ENCODE results near the gene SH3RF1. TPM values are rescaled to one million over a fixed set of nuclear protein-coding genes. Genes with fewer than 3 reads are reported as not detected.

SH3RF1 gene
- total RNA-seq, 1 experiment from 2014 or later: 4.6 TPM

GRCh38 chr4:169234137-169234855, 36.5 kb downstream of the SH3RF1 start:
- H3K36me3 ChIP-seq (replicated peaks; ENCODE audit: control insufficient read depth, insufficient read depth, low read length): no peaks in the 10 kb centered on the region
- no peak overlapping the region for H3K4me3 ChIP-seq (ENCODE audit: insufficient read depth, low read depth, low read length)
- no peak for DNase-seq
- H3K27me3 ChIP-seq (ENCODE audit: control insufficient read depth, insufficient read depth, low read length): no peaks in the 10 kb centered on the region

- H3K27me3 ChIP-seq (ENCODE audit: control insufficient read depth, insufficient read depth, low read length): no peaks in the 10 kb centered on the region
- no peak for DNase-seq
- H3K4me3 ChIP-seq (ENCODE audit: insufficient read depth, low read depth, low read length): no peak overlapping the region
- H3K36me3 ChIP-seq (replicated peaks; ENCODE audit: control insufficient read depth, insufficient read depth, low read length): no peaks in the 10 kb centered on the region
Measured at GRCh38 chr4:169233691-169234090, 37.1 kb downstream of the SH3RF1 start.

DNA sequence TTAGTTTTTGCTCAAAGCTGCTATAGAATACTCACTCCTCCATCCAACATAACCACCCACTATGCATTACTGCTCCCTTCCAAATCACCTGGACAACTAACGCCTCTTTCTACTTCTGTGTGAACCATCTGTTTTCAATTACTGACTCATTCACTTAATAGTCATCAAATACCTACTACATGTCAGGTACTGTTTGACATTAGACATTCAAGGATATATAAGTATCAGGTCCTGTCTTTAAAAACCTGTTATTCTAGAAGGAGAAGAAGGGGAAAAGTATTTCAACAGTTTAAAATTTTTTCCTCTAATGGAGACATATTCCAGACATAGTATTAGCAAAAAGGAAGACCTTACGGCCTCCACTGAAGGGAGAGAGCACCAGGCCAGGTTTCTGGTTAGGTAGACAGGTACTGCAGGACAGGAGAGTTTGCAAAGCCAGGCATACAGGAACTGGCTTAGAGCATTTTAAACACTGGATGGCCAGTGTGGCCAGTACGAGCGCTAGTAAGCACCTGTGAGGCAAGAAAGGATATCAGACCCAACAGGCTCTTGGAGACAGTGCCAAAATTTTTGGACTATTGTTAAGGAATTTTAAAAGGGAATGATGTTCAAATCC, 39.0 kb downstream of the SH3RF1 start:
- DNase-seq: no peak
- no peaks in the 10 kb centered on the region for H3K27me3 ChIP-seq (ENCODE audit: control insufficient read depth, insufficient read depth, low read length)
- H3K36me3 ChIP-seq (replicated peaks; ENCODE audit: control insufficient read depth, insufficient read depth, low read length): no peaks in the 10 kb centered on the region
- H3K4me3 ChIP-seq (ENCODE audit: insufficient read depth, low read depth, low read length): no peak overlapping the region

DNA sequence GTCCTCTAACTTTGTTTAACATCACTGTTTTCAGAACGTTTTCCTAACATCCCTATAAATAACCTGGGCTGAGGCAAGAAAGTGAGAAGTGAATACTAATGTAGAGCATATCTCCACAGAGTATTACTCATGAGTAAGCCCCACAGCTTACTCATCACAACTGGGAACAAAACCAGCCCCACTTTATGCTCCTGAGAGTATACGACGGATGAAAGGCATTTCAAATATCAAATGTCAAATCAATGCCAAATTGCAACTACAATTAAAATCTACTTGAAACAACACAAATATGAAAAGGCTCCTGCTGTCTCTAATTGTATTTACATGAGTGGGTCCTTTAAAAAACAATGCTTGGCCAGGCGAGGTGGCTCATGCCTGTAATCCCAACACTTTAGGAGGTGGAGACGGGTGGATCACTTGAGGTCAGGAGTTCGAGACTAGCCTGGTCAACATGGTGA, 41.2 kb downstream of the SH3RF1 start:
- no peaks in the 10 kb centered on the region for H3K27me3 ChIP-seq (ENCODE audit: control insufficient read depth, insufficient read depth, low read length)
- no peak overlapping the region for H3K4me3 ChIP-seq (ENCODE audit: insufficient read depth, low read depth, low read length)
- H3K36me3 ChIP-seq (replicated peaks; ENCODE audit: control insufficient read depth, insufficient read depth, low read length): no peaks in the 10 kb centered on the region
- DNase-seq: no peak

- Histone ChIP-seq H3K36me3 (replicated peaks; ENCODE audit: control insufficient read depth, insufficient read depth, low read length) (no peaks in the 10 kb centered on the region), H3K27me3 (ENCODE audit: control insufficient read depth, insufficient read depth, low read length) (no peaks in the 10 kb centered on the region), H3K4me3 (ENCODE audit: insufficient read depth, low read depth, low read length) (no peak overlapping the region)
- DNase-seq: no peak
Measured at GRCh38 chr4:169228076-169228475, 42.7 kb downstream of the SH3RF1 start.

- H3K36me3 ChIP-seq (replicated peaks; ENCODE audit: control insufficient read depth, insufficient read depth, low read length): no peaks in the 10 kb centered on the region
- no peak for DNase-seq
- H3K27me3 ChIP-seq (ENCODE audit: control insufficient read depth, insufficient read depth, low read length): no peaks in the 10 kb centered on the region
- no peak overlapping the region for H3K4me3 ChIP-seq (ENCODE audit: insufficient read depth, low read depth, low read length)
Measured at GRCh38 chr4:169226565-169226964, 44.2 kb downstream of the SH3RF1 start.

- Histone ChIP-seq H3K36me3 (replicated peaks; ENCODE audit: control insufficient read depth, insufficient read depth, low read length) (no peaks in the 10 kb centered on the region), H3K4me3 (ENCODE audit: insufficient read depth, low read depth, low read length) (no peak overlapping the region), H3K27me3 (ENCODE audit: control insufficient read depth, insufficient read depth, low read length) (no peaks in the 10 kb centered on the region)
- no peak for DNase-seq
Measured at GRCh38 chr4:169225812-169226211, 44.9 kb downstream of the SH3RF1 start.

DNA sequence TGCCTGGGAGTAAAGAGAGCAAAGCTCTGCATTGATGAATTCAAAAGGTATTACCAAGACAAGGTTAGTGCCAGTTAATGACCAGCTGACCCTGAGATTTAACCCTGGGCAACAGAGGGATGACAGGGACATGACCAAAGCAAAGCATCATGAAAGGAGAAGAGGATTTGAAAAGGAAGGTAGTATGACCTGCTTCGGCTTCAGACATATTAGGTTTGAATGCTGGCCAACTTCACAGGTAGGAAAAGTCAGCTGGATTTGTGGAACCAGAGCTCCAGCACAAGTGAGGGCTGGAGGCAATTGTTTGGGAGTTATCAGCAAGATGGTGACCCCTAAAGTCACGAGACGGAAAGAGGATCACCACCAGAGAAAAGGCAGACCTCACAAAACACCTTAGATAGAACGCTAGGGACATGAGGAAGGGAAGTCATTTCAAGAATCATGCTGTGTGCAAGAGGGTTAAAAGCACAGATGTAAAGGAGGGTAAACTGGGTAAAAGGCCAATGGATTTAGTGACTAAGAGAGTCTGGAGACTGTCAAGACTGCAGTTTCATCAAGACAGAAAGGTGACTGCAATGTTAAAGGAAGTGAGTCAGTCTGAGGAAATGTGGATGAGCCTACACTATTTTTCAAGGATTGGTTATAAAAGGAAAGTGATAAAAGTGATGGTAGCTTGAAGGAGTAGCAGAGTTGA, 45.6 kb downstream of the SH3RF1 start:
- H3K36me3 ChIP-seq (replicated peaks; ENCODE audit: control insufficient read depth, insufficient read depth, low read length): no peaks in the 10 kb centered on the region
- no peak overlapping the region for H3K4me3 ChIP-seq (ENCODE audit: insufficient read depth, low read depth, low read length)
- no peak for DNase-seq
- no peaks in the 10 kb centered on the region for H3K27me3 ChIP-seq (ENCODE audit: control insufficient read depth, insufficient read depth, low read length)

DNA sequence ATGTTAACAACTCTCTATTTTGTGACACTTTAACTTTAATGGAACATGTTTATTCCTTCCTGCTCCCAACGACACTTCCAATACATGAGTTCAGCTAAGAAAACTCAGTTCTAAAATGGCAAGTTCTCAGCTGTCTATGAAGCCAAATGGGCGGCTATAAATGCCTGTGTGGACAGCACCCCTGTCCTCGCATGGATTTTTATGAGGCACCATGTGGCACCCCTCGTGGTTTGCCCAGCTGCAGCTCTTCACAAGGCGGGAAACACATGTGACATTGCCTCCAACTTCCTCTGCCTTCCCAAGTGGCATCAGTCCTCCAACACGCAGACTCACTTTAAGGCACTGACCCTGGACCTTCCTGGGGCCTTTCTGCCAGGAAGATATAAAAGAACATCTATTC, 48.0 kb downstream of the SH3RF1 start:
- no peaks in the 10 kb centered on the region for H3K27me3 ChIP-seq (ENCODE audit: control insufficient read depth, insufficient read depth, low read length)
- H3K4me3 ChIP-seq (ENCODE audit: insufficient read depth, low read depth, low read length): no peak overlapping the region
- H3K36me3 ChIP-seq (replicated peaks; ENCODE audit: control insufficient read depth, insufficient read depth, low read length): no peaks in the 10 kb centered on the region
- DNase-seq: no peak

DNA sequence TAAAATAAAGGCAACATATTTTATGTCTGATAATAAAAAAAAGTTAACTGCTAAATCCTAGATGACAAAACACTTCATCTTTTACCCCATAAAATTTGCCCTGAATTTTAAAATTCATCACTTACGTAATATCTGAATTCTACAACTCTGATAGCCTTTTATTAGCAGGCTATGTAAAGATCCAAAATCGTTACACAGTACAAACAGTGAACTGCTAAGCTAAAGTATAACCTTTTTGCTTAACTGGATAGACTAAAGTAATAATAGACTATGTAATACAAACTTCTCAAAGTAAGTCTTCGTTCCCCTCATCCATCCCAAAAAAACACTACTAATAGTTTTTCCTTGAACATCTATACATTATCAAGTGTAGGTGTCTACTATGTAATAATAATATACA, 49.1 kb downstream of the SH3RF1 start:
- H3K36me3 ChIP-seq (replicated peaks; ENCODE audit: control insufficient read depth, insufficient read depth, low read length): no peaks in the 10 kb centered on the region

GRCh38 chr4:169220854-169221411, 49.8 kb downstream of the SH3RF1 start:
- DNase-seq: no peak
- Histone ChIP-seq H3K27me3 (ENCODE audit: control insufficient read depth, insufficient read depth, low read length) (no peaks in the 10 kb centered on the region), H3K36me3 (replicated peaks; ENCODE audit: control insufficient read depth, insufficient read depth, low read length) (no peaks in the 10 kb centered on the region), H3K4me3 (ENCODE audit: insufficient read depth, low read depth, low read length) (no peak overlapping the region)

More for the DNA sequence above, 49.1 kb downstream of the SH3RF1 start:
- DNase-seq: no peak
- no peaks in the 10 kb centered on the region for H3K27me3 ChIP-seq (ENCODE audit: control insufficient read depth, insufficient read depth, low read length)
- H3K4me3 ChIP-seq (ENCODE audit: insufficient read depth, low read depth, low read length): no peak overlapping the region

DNA sequence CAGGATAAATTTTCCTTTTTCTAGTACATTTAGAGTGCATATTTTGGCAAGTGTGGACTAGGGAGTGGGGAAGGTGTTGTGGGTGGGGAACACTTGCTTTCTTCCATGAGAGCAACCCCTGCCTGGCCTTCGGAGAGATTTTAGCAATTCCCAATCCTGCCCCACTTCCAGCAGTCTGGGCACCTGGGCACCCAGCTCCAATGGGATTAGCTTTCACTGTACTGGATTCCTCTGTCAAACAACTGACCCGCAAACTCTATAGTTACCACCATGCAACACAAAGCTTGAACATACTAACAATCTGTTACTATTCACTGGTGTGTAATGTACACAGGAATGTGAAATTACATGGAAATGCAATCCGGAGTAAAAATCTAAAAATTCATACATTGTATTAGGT, 50.3 kb downstream of the SH3RF1 start:
- no peak overlapping the region for H3K4me3 ChIP-seq (ENCODE audit: insufficient read depth, low read depth, low read length)
- H3K36me3 ChIP-seq (replicated peaks; ENCODE audit: control insufficient read depth, insufficient read depth, low read length): no peaks in the 10 kb centered on the region
- no peaks in the 10 kb centered on the region for H3K27me3 ChIP-seq (ENCODE audit: control insufficient read depth, insufficient read depth, low read length)
- DNase-seq: no peak

GRCh38 chr4:169219440-169219839, 51.3 kb downstream of the SH3RF1 start:
- no peaks in the 10 kb centered on the region for H3K27me3 ChIP-seq (ENCODE audit: control insufficient read depth, insufficient read depth, low read length)
- DNase-seq: no peak
- no peaks in the 10 kb centered on the region for H3K36me3 ChIP-seq (replicated peaks; ENCODE audit: control insufficient read depth, insufficient read depth, low read length)
- H3K4me3 ChIP-seq (ENCODE audit: insufficient read depth, low read depth, low read length): no peak overlapping the region

- no peaks in the 10 kb centered on the region for H3K27me3 ChIP-seq (ENCODE audit: control insufficient read depth, insufficient read depth, low read length)
- no peak overlapping the region for H3K4me3 ChIP-seq (ENCODE audit: insufficient read depth, low read depth, low read length)
- H3K36me3 ChIP-seq (replicated peaks; ENCODE audit: control insufficient read depth, insufficient read depth, low read length): no peaks in the 10 kb centered on the region
- DNase-seq: no peak
Measured at GRCh38 chr4:169215656-169216055, 55.1 kb downstream of the SH3RF1 start.

GRCh38 chr4:169212981-169213380, 57.8 kb downstream of the SH3RF1 start:
- no peak for DNase-seq
- no peak overlapping the region for H3K4me3 ChIP-seq (ENCODE audit: insufficient read depth, low read depth, low read length)
- H3K27me3 ChIP-seq (ENCODE audit: control insufficient read depth, insufficient read depth, low read length): no peaks in the 10 kb centered on the region
- no peaks in the 10 kb centered on the region for H3K36me3 ChIP-seq (replicated peaks; ENCODE audit: control insufficient read depth, insufficient read depth, low read length)
